NCI-H82 treated with DMSO at 0.1 percent for 48 hours (cell line): ENCODE measurements around the gene PDZRN3.

Source experiments
- DNase-seq: peaks from one replicate; lab custom pipeline; 2025; ENCODE audit not compliant: unreplicated experiment; lab: John Stamatoyannopoulos, UW

PDZRN3 gene

DNA sequence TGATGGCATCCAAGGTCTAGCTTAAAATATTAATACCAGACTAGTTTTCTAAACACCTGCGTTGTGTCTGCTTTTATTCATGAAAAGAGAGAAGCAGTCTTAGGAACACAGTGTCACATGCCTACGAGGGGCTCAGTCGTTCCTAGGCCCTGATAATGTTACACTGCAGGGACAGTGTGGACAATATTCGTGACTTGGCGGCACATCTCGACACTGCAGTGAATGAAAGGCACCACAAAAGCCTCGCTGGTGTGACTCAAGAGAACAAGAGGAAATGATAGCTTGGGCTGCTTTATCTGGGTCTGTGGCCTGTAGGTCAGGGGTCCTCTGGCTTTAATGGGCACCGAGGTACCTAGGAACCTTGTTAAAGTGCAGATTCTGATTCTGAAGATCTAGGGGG, 226.7 kb downstream of the PDZRN3 start:
- DNase-seq = no peak

GRCh38 chr3:73394240-73394639, 230.5 kb downstream of the PDZRN3 start:
- no peak for DNase-seq

GRCh38 chr3:73393005-73393404, 231.7 kb downstream of the PDZRN3 start:
- no peak for DNase-seq

DNA sequence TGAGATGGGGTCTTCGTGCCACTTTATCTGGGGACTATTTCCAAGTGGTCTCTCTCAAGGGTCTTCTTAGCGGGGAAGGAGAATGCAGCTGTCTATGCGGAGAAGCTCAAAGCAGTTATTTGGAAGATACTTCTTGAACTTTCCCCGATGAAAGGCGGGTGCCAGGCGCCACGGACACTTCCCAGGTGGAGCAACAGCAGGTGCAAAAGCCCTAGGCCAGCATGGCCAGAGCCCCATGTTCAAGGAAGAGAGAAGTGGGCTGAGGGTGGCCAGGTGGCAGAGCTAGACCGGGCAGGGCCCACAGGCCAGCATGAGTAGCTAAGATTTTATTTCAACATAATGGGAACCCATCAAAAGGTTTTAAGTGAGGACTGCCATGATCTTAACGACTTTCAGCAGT, 232.8 kb downstream of the PDZRN3 start:
- no peak for DNase-seq

DNA sequence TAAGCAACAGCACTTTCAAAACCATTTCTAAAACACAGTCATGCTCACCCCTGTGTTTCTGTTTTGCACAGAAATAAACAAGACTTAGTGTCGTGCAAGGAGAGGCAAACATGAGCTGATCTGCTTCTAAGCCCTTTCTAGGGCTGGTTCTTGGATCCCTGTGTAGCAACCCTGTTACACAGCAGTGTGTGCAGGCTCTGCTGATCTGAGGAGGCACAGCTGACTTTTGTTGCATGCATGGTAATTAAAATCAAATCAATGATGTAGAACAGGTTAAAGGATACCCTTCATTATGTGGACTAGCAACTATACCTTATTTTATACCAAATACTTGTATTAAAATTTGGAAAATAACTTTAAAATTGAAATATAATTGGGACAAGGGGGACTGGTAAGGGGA, 234.8 kb downstream of the PDZRN3 start:
- no peak for DNase-seq

- no peak for DNase-seq
Observed at GRCh38 chr3:73389117-73389813, 235.5 kb downstream of the PDZRN3 start.

- no peak for DNase-seq
Observed at GRCh38 chr3:73385568-73385967, 239.2 kb downstream of the PDZRN3 start.

DNA sequence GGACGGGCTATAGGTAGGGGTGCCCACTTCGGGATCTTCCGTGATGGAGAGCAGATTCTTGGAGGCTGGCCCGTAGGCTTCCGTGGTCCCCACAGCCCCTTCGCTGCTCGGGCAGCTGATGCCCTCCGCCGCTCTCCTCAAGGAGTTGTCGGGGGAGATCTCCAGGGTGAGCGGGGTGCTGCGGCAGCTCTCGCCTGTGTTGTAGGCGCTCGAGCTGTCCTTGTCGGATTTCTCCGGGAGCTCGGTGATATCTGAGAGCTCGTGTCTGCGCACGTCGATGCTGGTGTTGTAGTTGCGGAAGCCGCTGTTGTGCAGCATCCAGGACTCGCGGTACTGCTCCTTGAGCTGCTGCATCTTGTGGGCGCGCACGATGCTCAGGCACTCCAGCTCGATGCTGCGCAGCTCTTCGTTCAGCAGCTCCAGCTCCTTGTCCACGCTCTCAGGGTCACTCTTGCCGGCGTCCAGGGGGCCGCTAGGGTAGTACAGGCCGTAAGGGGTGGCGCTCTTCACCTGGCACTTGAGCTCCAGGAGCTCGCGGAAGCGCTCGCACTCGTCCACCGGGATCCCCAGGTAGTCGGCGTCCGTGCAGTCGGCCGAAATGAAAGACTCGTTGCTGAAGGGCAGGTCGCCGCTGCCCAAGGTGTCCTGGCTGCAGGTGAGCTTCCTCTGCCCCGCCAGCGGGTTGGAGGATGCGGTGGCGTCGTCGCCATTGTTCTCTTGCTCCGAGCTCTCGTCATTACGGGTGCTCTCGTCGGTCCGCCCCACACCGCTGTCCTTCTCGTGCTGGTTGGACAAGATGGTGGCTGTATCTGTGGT, 240.4 kb downstream of the PDZRN3 start:
- DNase-seq = no peak

GRCh38 chr3:73383470-73384049, 241.2 kb downstream of the PDZRN3 start:
- no peak for DNase-seq

DNA sequence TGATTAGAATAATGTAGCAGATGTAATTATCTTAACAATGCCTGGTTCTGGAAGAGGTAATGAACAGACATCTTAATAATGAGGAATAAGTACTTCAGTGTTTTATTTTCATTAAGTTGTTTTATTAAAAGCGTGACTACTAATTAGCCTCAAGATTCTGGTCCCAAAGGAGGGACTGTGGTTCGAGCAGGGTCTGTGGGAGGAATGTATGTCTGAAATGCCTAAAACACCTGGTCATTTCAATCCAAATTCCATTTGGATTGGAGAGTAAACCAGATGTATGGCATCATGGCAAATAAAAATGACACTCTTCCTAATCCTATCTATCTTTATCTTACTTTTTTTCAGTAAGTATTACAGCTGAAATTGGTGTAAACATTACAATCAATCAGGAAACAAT, 243.2 kb downstream of the PDZRN3 start:
- DNase-seq = no peak

GRCh38 chr3:73380735-73381532, 243.8 kb downstream of the PDZRN3 start:
- DNase-seq = no peak

DNA sequence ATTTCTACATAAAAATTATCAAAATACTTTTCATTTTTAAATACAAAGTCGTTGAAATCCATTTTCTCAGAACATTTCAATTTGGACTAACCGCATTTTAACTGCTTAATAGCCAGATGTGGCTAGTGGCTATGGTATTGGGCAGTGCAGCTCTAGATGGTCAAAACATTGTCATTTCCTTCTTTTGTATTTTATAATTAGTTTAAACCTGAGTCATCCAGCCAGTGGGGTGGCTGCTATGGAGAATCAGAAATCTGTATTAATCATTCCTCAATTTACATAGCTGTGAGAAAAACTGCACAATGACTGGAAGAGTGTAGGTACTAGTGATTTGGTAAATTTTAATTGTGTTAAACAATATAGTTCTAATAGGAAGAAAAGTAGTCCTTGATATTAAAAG, 245.3 kb downstream of the PDZRN3 start:
- DNase-seq = no peak

GRCh38 chr3:73378207-73378606, 246.5 kb downstream of the PDZRN3 start:
- no peak for DNase-seq

DNA sequence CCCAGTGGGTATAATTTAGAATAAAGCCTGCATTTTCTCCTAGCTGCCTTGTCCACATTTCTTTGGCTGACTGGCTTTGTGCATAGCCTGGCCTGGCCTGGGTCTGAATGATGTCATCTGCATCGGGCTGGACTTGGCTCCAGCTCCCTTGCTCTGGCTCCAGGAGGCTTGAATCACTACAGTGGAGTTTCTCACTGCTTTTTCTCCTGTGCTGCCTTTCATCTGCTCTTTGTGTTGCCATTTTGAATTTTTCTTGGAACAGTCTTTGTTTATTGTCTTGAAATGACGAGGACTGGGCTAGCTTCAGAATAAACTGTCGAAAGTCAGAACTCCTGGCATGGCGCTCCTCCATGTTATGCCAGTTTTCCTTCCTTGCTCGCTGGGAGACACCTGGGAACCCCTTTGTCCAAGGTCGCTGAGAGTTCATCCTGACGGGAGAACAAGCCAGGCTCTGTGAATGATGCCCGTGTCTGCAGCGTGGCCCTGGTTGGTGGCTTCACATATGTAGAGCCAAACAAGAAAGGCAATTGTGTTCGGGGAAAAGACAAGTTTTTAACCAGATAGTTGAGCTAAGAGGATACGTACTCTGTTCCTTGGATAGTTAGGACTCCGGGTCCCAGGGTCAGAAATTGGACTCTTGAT, 258.9 kb downstream of the PDZRN3 start:
- DNase-seq = no peak

DNA sequence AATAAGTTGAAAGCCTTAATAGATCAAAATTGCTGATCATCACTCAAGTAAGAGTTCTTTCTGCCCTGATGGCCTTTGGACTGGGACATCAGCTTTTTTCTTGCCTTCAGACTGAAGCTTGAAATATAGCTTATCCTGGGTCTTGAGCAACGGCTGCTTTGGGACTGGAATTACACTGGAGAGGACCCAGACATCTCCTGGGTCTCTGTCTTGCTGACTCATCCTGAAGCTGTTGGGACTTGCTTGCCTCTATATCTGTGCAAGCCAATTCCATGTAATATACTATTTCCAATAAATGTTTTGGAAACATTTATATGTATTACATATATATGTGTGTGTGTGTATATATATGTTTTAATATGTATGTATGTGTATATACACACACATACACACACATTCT, 260.2 kb downstream of the PDZRN3 start:
- DNase-seq = no peak

- no peak for DNase-seq
Observed at GRCh38 chr3:73363093-73363492, 261.6 kb downstream of the PDZRN3 start.

DNA sequence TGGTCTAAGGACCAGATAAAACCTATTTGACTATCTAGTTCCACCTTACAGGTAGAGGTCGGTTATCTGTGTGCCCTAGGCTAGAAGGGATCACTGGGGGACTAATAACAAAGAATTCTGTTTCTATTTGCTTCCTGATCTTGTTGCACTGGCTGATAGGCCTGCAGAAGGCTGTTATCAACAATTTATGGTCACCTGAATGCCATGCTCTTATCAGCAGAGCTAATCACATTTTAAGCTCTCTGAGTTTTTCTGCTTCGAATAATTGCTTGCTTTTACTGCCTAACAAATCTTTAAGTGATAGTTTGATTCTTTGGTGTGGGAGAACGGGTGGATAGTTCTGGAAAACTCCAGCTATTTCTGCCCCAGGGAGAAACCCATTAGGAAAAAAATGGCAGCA, 263.1 kb downstream of the PDZRN3 start:
- DNase-seq = no peak

DNA sequence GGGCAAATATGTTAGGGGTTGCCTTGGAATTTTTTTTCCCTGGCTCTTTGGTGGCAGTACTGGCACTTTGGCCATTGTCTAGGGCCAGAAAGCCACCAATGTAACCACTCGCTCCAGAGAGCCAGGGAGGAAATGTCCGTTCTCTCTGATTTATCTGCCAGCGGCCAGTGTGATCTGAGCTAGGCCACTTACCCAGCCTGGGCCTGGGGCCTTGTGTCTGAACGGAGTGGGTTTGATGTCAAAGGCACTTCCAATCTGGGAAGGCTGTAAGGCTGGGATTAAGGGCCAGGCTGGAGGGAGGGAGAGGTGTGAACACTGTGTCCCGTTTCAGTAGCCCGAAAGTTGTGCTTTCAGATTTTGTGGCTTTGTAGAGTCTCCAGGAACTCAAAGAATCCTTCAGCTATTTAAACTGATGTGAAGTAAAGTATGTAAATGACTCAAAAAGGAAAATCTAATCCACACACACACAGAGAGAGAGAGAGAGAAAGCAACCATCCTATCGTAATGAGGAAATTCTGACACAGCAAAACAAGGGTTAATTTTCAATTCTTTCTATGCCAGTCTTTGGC, 271.0 kb downstream of the PDZRN3 start:
- no peak for DNase-seq

DNA sequence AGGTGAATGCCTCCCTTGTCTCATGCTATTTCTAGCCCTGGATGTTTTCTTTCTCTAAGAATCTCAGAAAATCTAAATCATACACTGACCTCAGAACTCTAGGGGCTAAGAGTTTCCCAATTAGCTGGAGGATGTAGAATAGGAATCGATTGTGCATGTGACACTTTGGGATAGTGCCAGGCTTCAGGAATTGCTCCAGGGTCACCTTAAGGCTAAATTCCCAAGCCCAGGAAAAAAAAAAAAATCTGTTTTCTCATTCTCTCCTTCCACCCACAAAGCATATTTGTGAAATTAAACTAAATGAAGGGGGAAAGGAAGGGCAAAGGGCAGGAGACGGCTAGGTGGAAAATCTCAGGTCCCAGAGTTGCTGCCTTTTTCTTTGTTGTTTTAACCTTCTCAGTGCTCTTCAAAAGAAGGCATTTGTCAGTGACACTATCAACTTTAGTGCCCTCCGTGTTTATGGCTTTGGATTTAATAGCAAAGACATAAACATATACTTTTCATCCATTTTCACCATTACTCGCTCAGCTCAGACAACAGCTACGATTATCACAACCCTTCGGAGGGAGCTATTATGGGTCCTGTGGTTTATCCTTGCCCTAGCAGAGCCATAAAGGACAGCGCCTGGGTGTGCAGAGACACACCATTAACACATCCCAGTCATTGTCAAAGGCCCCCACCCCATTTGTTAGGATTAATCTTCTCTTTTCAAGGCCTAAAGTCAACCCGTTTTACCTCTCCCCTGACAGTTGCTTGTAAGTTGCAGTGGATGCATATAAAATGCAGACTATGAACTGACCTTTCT, 271.7 kb downstream of the PDZRN3 start:
- no peak for DNase-seq
